GM12872 (cell line): ENCODE measurements around the gene ISG20L2.

Source experiments
- CTCF ChIP-seq: IDR thresholded peaks from 3 replicates; pipeline ENCODE4 v1.5.1; 2011; ENCODE audit warnings: low read depth, mild to moderate bottlenecking, low read length, moderate library complexity; ENCODE audit not compliant: insufficient read depth

The ISG20L2 gene

GRCh38 chr1:156675210-156676113, 53.1 kb downstream of the ISG20L2 start:
- no peak for TF ChIP-seq CTCF

GRCh38 chr1:156673387-156674121, 55.0 kb downstream of the ISG20L2 start:
- no peak for TF ChIP-seq CTCF
